GM23338 (cell line): Measurements from ENCODE around the gene TM7SF3. TPM values are rescaled to one million over a fixed set of nuclear protein-coding genes. Genes with fewer than 3 reads are reported as not detected.

ENCODE experiments used
- ATAC-seq: fragments of 200-7000 bp; cut with Tn5 transposase; 3 replicates; pipeline ENCODE4 v1.9.1; 2020
- DNase-seq: peaks from one replicate; pipeline ENCODE4 v3.0.0-alpha.2; 2015; ENCODE audit warnings: low spot score
- H2AFZ ChIP-seq: fragments of 200-600 bp; sonication (generic); 2 replicates; pipeline ENCODE4 v1.8.0; 2016; ENCODE audit warnings: antibody characterized with exemption, mild to moderate bottlenecking, moderate library complexity
- H3F3A ChIP-seq: fragments of 200-600 bp; sonication (generic); replicated peaks from 2 replicates; pipeline ENCODE4 v1.8.0; 2017; ENCODE audit warnings: antibody characterized with exemption, mixed run types, low read depth
- H3K27ac ChIP-seq: fragments of 200-600 bp; sonication (generic); 2 replicates; pipeline ENCODE4 v1.6.1; 2016; ENCODE audit warnings: low read depth
- H3K27me3 ChIP-seq: fragments of 200-600 bp; sonication (generic); 2 replicates; pipeline ENCODE4 v1.8.0; 2016; ENCODE audit warnings: mild to moderate bottlenecking, mixed run types, moderate library complexity; ENCODE audit not compliant: insufficient read depth
- H3K36me3 ChIP-seq: fragments of 200-600 bp; sonication (generic); 2 replicates; pipeline ENCODE4 v1.8.0; 2016; ENCODE audit warnings: mild to moderate bottlenecking; ENCODE audit not compliant: insufficient read depth
- H3K4me1 ChIP-seq: fragments of 200-600 bp; sonication (generic); 2 replicates; pipeline ENCODE4 v1.8.0; 2016; ENCODE audit warnings: mild to moderate bottlenecking, moderate library complexity; ENCODE audit not compliant: insufficient read depth
- H3K4me2 ChIP-seq: fragments of 200-600 bp; sonication (generic); 2 replicates; pipeline ENCODE4 v1.7.1; 2017; ENCODE audit warnings: mixed run types
- H3K4me3 ChIP-seq: fragments of 200-600 bp; sonication (generic); 2 replicates; pipeline ENCODE4 v1.6.1; 2016; ENCODE audit warnings: mixed run types
- H3K79me2 ChIP-seq: fragments of 200-600 bp; sonication (generic); replicated peaks from 2 replicates; pipeline ENCODE4 v1.8.0; 2017; ENCODE audit warnings: mild to moderate bottlenecking; ENCODE audit not compliant: insufficient read depth
- H3K9me2 ChIP-seq: fragments of 200-600 bp; sonication (generic); 2 replicates; pipeline ENCODE4 v1.8.0; 2017; ENCODE audit not compliant: insufficient read depth
- H4K20me1 ChIP-seq: fragments of 200-600 bp; sonication (generic); replicated peaks from 2 replicates; pipeline ENCODE4 v1.8.0; 2017; ENCODE audit warnings: mild to moderate bottlenecking; ENCODE audit not compliant: insufficient read depth
- H3K27ac Mint-ChIP-seq: 2 replicates; pipeline ENCODE4 v1.8.0; 2020; ENCODE audit warnings: inconsistent platforms, mild to moderate bottlenecking, moderate library complexity, mixed read lengths
- H3K27me3 Mint-ChIP-seq: 3 replicates; pipeline ENCODE4 v1.8.0; 2022; ENCODE audit warnings: low read depth, mild to moderate bottlenecking, moderate library complexity, mixed read lengths, inconsistent platforms; ENCODE audit not compliant: insufficient read depth, poor library complexity
- H3K36me3 Mint-ChIP-seq: 3 replicates; pipeline ENCODE4 v1.8.0; 2021; ENCODE audit warnings: low read depth, mild to moderate bottlenecking, inconsistent platforms, moderate library complexity, mixed read lengths
- H3K4me1 Mint-ChIP-seq: 3 replicates; pipeline ENCODE4 v1.8.0; 2020; ENCODE audit warnings: mild to moderate bottlenecking, inconsistent platforms, mixed read lengths
- H3K4me3 Mint-ChIP-seq: 3 replicates; pipeline ENCODE4 v1.8.0; 2021; ENCODE audit warnings: moderate library complexity, mild to moderate bottlenecking, inconsistent platforms, mixed read lengths
- H3K9me3 Mint-ChIP-seq: 3 replicates; pipeline ENCODE4 v1.8.0; 2020; ENCODE audit warnings: moderate library complexity, mild to moderate bottlenecking, inconsistent platforms, mixed read lengths
- ETS1 ChIP-seq: IDR thresholded peaks from 2 replicates; pipeline ENCODE4 v1.6.1; 2016; ENCODE audit warnings: antibody characterized with exemption
- EZH2 ChIP-seq: fragments of 200-600 bp; sonication (generic); IDR thresholded peaks from one replicate; pipeline ENCODE4 v1.8.0; 2017; ENCODE audit warnings: antibody characterized with exemption, mild to moderate bottlenecking, low read depth; ENCODE audit not compliant: unreplicated experiment
- EZH2phosphoT487 ChIP-seq: fragments of 200-600 bp; sonication (generic); IDR thresholded peaks from one replicate; pipeline ENCODE4 v1.8.1; 2018; ENCODE audit warnings: antibody characterized with exemption; ENCODE audit not compliant: unreplicated experiment
- STAT1 ChIP-seq: IDR thresholded peaks from one replicate; pipeline ENCODE4 v1.6.1; 2016; ENCODE audit warnings: antibody characterized with exemption; ENCODE audit not compliant: unreplicated experiment
- ZNF114 ChIP-seq: fragments of 250-450 bp; sonication (Bioruptor Pico); IDR thresholded peaks from 2 replicates; pipeline ENCODE4 v1.5.0; 2020; ENCODE audit warnings: mild to moderate bottlenecking, moderate library complexity
- ZNF331 ChIP-seq: fragments of 250-450 bp; sonication (Bioruptor Pico); IDR thresholded peaks from 2 replicates; pipeline ENCODE4 v1.5.0; 2020; ENCODE audit warnings: low read depth, mild to moderate bottlenecking, moderate library complexity
- polyA plus RNA-seq: library from polyadenylated mRNA; unstranded; fragments of >200 nt; fragmentation: Nextera tagmentation; extraction: Ambion mirVana; gene quantifications from 2 replicates; pipeline ENCODE4 v1.2.1, GENCODE V29; 2016
- total RNA-seq: library from RNA; depleted of rRNA; stranded (reverse); fragments of >200 nt; shearing (Covaris generic); gene quantifications from 2 replicates; pipeline ENCODE4 v1.2.3, GENCODE V29; 2014
- TF ChIP-seq, protein P1 (sequence below), 2 experiments: fragments of 200-600 bp in 1 of 2; sonication (generic) in 1 of 2; conservative IDR thresholded peaks; 2 replicates each; pipeline versions ENCODE4 v1.5.1 to v1.6.1; 2016 to 2017; ENCODE audit warnings: antibody characterized with exemption in 2 of 2, low read depth in 2 of 2, mild to moderate bottlenecking in 2 of 2, moderate library complexity in 1 of 2
- TF ChIP-seq, protein P2 (sequence below): IDR thresholded peaks from one replicate; pipeline ENCODE4 v1.6.1; 2018; ENCODE audit warnings: antibody characterized with exemption; ENCODE audit not compliant: unreplicated experiment

The TM7SF3 gene
- total and polyA plus RNA-seq, 2 experiments from 2014 or later = 30.3 to 121 TPM

DNA sequence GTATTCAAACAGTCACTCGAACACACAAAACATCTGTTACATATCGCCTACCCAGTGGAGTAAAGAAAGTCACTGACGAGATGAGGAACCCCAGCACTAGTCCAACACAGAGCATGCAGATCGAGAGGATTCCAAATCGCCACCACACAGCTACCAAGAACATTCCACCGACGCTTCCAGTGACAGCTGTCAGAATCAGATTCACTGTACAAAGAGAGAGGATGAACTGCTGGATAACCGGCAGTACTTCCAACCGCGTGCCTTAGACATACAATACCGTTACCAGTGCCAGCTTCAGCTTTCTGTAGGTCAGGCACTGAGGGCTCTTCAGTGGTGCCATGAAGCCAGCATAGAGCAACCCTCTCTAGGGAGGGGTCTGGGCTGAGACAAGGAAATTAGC lies 34.5 kb downstream of the TM7SF3 start:
- H3K9me3 Mint-ChIP-seq = no peaks in the 10 kb centered on the region
- Histone ChIP-seq H3K79me2 (no peaks in the 10 kb centered on the region), H3K4me1 (no peaks in the 10 kb centered on the region), H3K27me3 (no peaks in the 10 kb centered on the region), H3K27ac (no peak overlapping the region), H4K20me1 (0 out of 2 replicates have a peak, but pooled peaks cover 4% of the 10 kb centered on the region), H2AFZ (no peak overlapping the region), H3K4me3 (no peak overlapping the region), H3K36me3 (peaks cover 5% of the 10 kb centered on the region; the same call in 1 of the 2 replicates), H3K9me2 (no peaks in the 10 kb centered on the region), H3K4me2 (no peak overlapping the region), H3F3A (no peaks in the 10 kb centered on the region; the same call in 1 of the 2 replicates)
- peaks cover 15% of the 10 kb centered on the region for H3K36me3 Mint-ChIP-seq
- no peak overlapping the region for H3K4me3 Mint-ChIP-seq
- H3K27me3 Mint-ChIP-seq = no peaks in the 10 kb centered on the region
- no peak for DNase-seq
- H3K27ac Mint-ChIP-seq = no peak overlapping the region
- TF ChIP-seq ETS1 (no peak), EZH2phosphoT487 (no peak), ZNF114 (CRISPR knock-in tag) (no peak), STAT1 (no peak)
- TF ChIP-seq, protein P1, sequence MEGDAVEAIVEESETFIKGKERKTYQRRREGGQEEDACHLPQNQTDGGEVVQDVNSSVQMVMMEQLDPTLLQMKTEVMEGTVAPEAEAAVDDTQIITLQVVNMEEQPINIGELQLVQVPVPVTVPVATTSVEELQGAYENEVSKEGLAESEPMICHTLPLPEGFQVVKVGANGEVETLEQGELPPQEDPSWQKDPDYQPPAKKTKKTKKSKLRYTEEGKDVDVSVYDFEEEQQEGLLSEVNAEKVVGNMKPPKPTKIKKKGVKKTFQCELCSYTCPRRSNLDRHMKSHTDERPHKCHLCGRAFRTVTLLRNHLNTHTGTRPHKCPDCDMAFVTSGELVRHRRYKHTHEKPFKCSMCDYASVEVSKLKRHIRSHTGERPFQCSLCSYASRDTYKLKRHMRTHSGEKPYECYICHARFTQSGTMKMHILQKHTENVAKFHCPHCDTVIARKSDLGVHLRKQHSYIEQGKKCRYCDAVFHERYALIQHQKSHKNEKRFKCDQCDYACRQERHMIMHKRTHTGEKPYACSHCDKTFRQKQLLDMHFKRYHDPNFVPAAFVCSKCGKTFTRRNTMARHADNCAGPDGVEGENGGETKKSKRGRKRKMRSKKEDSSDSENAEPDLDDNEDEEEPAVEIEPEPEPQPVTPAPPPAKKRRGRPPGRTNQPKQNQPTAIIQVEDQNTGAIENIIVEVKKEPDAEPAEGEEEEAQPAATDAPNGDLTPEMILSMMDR (conservative IDR thresholded peaks at IDR 0.05; ENCODE audit: low read depth in 2 of 2) = no peak
- H3K4me1 Mint-ChIP-seq = no peaks in the 10 kb centered on the region
- ATAC-seq = no peak

DNA sequence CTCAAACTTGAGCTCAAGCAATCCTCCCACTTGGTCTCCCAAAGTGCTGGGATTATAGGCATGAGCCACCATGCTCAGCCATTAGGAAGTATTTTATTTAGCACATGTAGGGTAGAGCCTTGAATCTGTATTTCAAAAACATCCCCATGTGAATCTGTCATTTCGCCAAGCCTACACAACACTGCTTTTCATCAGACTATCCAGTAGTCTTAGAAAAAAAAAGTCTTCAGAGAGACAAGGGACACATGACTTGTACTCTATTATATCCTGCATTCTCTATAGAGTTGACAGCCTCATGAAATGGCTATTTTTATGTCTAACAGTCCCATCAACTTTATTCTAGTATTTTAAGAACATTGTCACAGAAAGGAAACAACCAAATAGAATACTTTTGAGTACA lies 35.4 kb downstream of the TM7SF3 start:
- no peak overlapping the region for H3K27ac Mint-ChIP-seq
- no peaks in the 10 kb centered on the region for H3K4me1 Mint-ChIP-seq
- Histone ChIP-seq H3K27me3 (no peaks in the 10 kb centered on the region), H3K4me3 (no peak overlapping the region), H3K9me2 (no peaks in the 10 kb centered on the region), H3K79me2 (no peaks in the 10 kb centered on the region), H3K4me2 (no peak overlapping the region), H3F3A (no peaks in the 10 kb centered on the region), H2AFZ (no peak overlapping the region), H4K20me1 (0 out of 2 replicates have a peak, but pooled peaks cover 4% of the 10 kb centered on the region), H3K27ac (no peak overlapping the region), H3K36me3 (peaks cover 6% of the 10 kb centered on the region; the same call in 1 of the 2 replicates), H3K4me1 (no peaks in the 10 kb centered on the region)
- no peak overlapping the region for H3K4me3 Mint-ChIP-seq
- ATAC-seq (no peak), DNase-seq (no peak)
- no peaks in the 10 kb centered on the region for H3K9me3 Mint-ChIP-seq
- no peaks in the 10 kb centered on the region for H3K27me3 Mint-ChIP-seq
- TF ChIP-seq, protein P2, sequence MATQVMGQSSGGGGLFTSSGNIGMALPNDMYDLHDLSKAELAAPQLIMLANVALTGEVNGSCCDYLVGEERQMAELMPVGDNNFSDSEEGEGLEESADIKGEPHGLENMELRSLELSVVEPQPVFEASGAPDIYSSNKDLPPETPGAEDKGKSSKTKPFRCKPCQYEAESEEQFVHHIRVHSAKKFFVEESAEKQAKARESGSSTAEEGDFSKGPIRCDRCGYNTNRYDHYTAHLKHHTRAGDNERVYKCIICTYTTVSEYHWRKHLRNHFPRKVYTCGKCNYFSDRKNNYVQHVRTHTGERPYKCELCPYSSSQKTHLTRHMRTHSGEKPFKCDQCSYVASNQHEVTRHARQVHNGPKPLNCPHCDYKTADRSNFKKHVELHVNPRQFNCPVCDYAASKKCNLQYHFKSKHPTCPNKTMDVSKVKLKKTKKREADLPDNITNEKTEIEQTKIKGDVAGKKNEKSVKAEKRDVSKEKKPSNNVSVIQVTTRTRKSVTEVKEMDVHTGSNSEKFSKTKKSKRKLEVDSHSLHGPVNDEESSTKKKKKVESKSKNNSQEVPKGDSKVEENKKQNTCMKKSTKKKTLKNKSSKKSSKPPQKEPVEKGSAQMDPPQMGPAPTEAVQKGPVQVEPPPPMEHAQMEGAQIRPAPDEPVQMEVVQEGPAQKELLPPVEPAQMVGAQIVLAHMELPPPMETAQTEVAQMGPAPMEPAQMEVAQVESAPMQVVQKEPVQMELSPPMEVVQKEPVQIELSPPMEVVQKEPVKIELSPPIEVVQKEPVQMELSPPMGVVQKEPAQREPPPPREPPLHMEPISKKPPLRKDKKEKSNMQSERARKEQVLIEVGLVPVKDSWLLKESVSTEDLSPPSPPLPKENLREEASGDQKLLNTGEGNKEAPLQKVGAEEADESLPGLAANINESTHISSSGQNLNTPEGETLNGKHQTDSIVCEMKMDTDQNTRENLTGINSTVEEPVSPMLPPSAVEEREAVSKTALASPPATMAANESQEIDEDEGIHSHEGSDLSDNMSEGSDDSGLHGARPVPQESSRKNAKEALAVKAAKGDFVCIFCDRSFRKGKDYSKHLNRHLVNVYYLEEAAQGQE = no peak
- no peak for TF ChIP-seq EZH2phosphoT487
- TF ChIP-seq STAT1 = no peak
- no peak for TF ChIP-seq EZH2
- TF ChIP-seq ZNF331 (CRISPR knock-in tag) = no peak
- no peak for TF ChIP-seq ETS1
- H3K36me3 Mint-ChIP-seq = peaks cover 18% of the 10 kb centered on the region
